K562 (cell line): ENCODE results near the gene IL26. TPM values are rescaled to one million over a fixed set of nuclear protein-coding genes. Genes with fewer than 3 reads are reported as not detected.

Experiments used
- ATAC-seq: fragments of 200-7000 bp; cut with Tn5 transposase; 3 replicates; pipeline ENCODE4 v1.9.1; 2020; ENCODE audit warnings: moderate library complexity
- BruUV-seq: library from RNA; stranded (reverse); fragments of 400-500 nt; replicated peaks from 2 replicates; lab custom pipeline; 2021; lab: Mats Ljungman, UMichigan
- CTCF ChIA-PET: fragments of 300-600 bp; formaldehyde crosslinking; extraction: SDS; loops from one replicate; lab custom pipeline; 2021; ENCODE audit warnings: low intra/inter-chr PET ratio; lab: Yijun Ruan, JAX
- POLR2A ChIA-PET: fragments of 300-600, 350-650 bp; sonication (Branson Sonifier 250); formaldehyde crosslinking; extraction: SDS; loops from one replicate; lab custom pipeline; 2021; ENCODE audit warnings: antibody characterized with exemption, inconsistent platforms; lab: Yijun Ruan, JAX
- DNase-seq, 4 experiments: peaks; one replicate each; pipeline versions ENCODE4 v3.0.0 to v3.0.0-alpha.2; 2011 to 2018; ENCODE audit warnings: low spot score in 3 of 4, mixed read lengths in 3 of 4; ENCODE audit errors: extremely low read depth in 1 of 4
- FAIRE-seq: peaks from 2 replicates; lab custom pipeline; 2011; peaks lifted over from hg19 to GRCh38; lab: Jason Lieb, UNC
- H2AFZ ChIP-seq: 2 replicates; pipeline ENCODE4 v1.6.0; 2011; ENCODE audit warnings: low read depth, low read length, control low read depth, inconsistent platforms
- H3K27ac ChIP-seq: fragments of 200-600 bp; 3 replicates; pipeline ENCODE4 v1.8.0; 2011; ENCODE audit warnings: low read depth, mild to moderate bottlenecking, control low read depth, inconsistent platforms, low read length, moderate library complexity, mixed read lengths; ENCODE audit errors: extremely low read depth
- H3K27me3 ChIP-seq, 2 experiments: fragments of 300-600 bp in 1 of 2; 2 replicates in 1 of 2; 3 replicates in 1 of 2; pipeline versions ENCODE4 v1.6.0 to v1.8.0; 2011; ENCODE audit warnings: inconsistent platforms in 2 of 2, low read length in 2 of 2, mild to moderate bottlenecking in 1 of 2, mixed read lengths in 1 of 2, moderate library complexity in 1 of 2; ENCODE audit not compliant: control insufficient read depth in 2 of 2, insufficient read depth in 2 of 2
- H3K36me3 ChIP-seq: fragments of 300-600 bp; 3 replicates; pipeline ENCODE4 v1.8.0; 2011; ENCODE audit warnings: mild to moderate bottlenecking, low read length, inconsistent platforms; ENCODE audit not compliant: control insufficient read depth, insufficient read depth
- H3K4me1 ChIP-seq, 2 experiments: fragments of 200-600 bp in 1 of 2; replicated peaks in 1 of 2; 2 replicates in 1 of 2; 3 replicates in 1 of 2; pipeline versions ENCODE4 v1.5.1 to v1.8.0; 2011; ENCODE audit warnings: inconsistent platforms in 2 of 2, low read length in 2 of 2, mild to moderate bottlenecking in 1 of 2, mixed read lengths in 1 of 2, moderate library complexity in 1 of 2; ENCODE audit not compliant: control insufficient read depth in 2 of 2, insufficient read depth in 2 of 2
- H3K4me2 ChIP-seq: 2 replicates; pipeline ENCODE4 v1.6.1; 2011; ENCODE audit warnings: low read length, control low read depth, inconsistent platforms, mixed read lengths; ENCODE audit not compliant: insufficient read depth
- H3K4me3 ChIP-seq: fragments of 200-600 bp; sonication (generic), shearing (Covaris generic); 2 replicates; pipeline ENCODE4 v1.5.1; 2016; ENCODE audit warnings: control low read depth, inconsistent platforms
- H3K79me2 ChIP-seq: fragments of 200-600 bp; 3 replicates; pipeline ENCODE4 v1.8.0; 2011; ENCODE audit warnings: low read length, inconsistent platforms; ENCODE audit not compliant: control insufficient read depth, insufficient read depth
- H3K9ac ChIP-seq, 2 experiments: 2 replicates each; pipeline versions ENCODE4 v1.6.0 to v1.6.1; 2011; ENCODE audit warnings: low read depth in 2 of 2, low read length in 2 of 2, control low read depth in 1 of 2, inconsistent platforms in 1 of 2, mild to moderate bottlenecking in 1 of 2, mixed read lengths in 1 of 2; ENCODE audit not compliant: insufficient read depth in 1 of 2
- H3K9me1 ChIP-seq: one replicate; pipeline ENCODE4 v1.6.0; 2011; ENCODE audit warnings: inconsistent platforms, mild to moderate bottlenecking, low read length, moderate library complexity; ENCODE audit not compliant: control insufficient read depth, insufficient read depth
- H3K9me3 ChIP-seq: replicated peaks from 2 replicates; pipeline ENCODE4 v1.5.1; 2011; ENCODE audit warnings: low read depth, low read length, inconsistent platforms; ENCODE audit not compliant: control insufficient read depth, insufficient read depth
- H4K20me1 ChIP-seq: replicated peaks from 2 replicates; pipeline ENCODE4 v1.6.1; 2011; ENCODE audit warnings: low read length, inconsistent platforms, mixed read lengths; ENCODE audit not compliant: control insufficient read depth, insufficient read depth
- DPF2 ChIP-seq: fragments of 450-650 bp; IDR thresholded peaks from 2 replicates; pipeline ENCODE4 v1.6.1; 2016
- MCM3 ChIP-seq: fragments of 450-650 bp; IDR thresholded peaks from 2 replicates; pipeline ENCODE4 v1.6.1; 2016
- RBM17 ChIP-seq: fragments of 200-400 bp; formaldehyde crosslinking; IDR thresholded peaks from 2 replicates; pipeline ENCODE4 v1.6.1; 2017; ENCODE audit warnings: low read depth, mild to moderate bottlenecking, low read length, borderline replicate concordance
- SMAD3 ChIP-seq: fragments of 450-650 bp; formaldehyde crosslinking; conservative IDR thresholded peaks from 2 replicates; pipeline ENCODE4 v1.4.0; 2020; ENCODE audit warnings: mild to moderate bottlenecking
- SOX6 ChIP-seq: fragments of 450-650 bp; IDR thresholded peaks from 2 replicates; pipeline ENCODE4 v1.6.1; 2014; ENCODE audit warnings: mild to moderate bottlenecking
- ZC3H11A ChIP-seq: IDR thresholded peaks from 2 replicates; pipeline ENCODE4 v1.6.1; 2012; ENCODE audit warnings: low read depth, low read length, improper control_type of control experiment
- ZNF589 ChIP-seq: fragments of 200-800 bp; sonication (Bioruptor generic); IDR thresholded peaks from 2 replicates; pipeline ENCODE4 v1.6.1; 2016; ENCODE audit warnings: low read depth, missing genetic modification characterization, missing compliant biosample characterization
- ZNF668 ChIP-seq: fragments of 250-450 bp; sonication (Bioruptor Pico); IDR thresholded peaks from 2 replicates; pipeline ENCODE4 v1.8.0; 2022; ENCODE audit warnings: mild to moderate bottlenecking, inconsistent platforms
- WGBS: fragments of 100-300 bp; shearing (Covaris generic); methylation state at CpG from one replicate; pipeline ENCODE4 v1.1.6; 2016; ENCODE audit warnings: low coverage, mixed read lengths; ENCODE audit not compliant: insufficient coverage; ENCODE audit errors: missing lambda C conversion rate; 5-methylcytosine and 5-hydroxymethylcytosine counted together
- in situ Hi-C: fragments of 300-500 bp; cut with MboI; formaldehyde crosslinking; loops from 4 replicates; pipeline ENCODE4 v1.15.0; 2018; ENCODE audit warnings: inconsistent platforms, mixed read lengths
- intact Hi-C: fragments of 100-400 bp; cut with micrococcal nuclease; formaldehyde crosslinking; loops from 2 replicates; pipeline ENCODE4 v1.14.2; 2022
- polyA plus RNA-seq, 8 experiments: library from polyadenylated mRNA; depleted of rRNA in 4 of 8; stranded (reverse) in 5 of 8; unstranded in 3 of 8; fragments of >200 nt; fragmentation: Nextera tagmentation in 2 of 8; fragmentation: Illumina TruSeq in 1 of 8; extraction: Ambion mirVana in 2 of 8; extraction: Trizol in 1 of 8; gene quantifications; 2 replicates each; pipeline versions ENCODE4 v1.2.1 to v1.2.3, GENCODE V29; 2011 to 2014; ENCODE audit warnings: inconsistent platforms in 1 of 8, missing spikeins in 1 of 8
- total RNA-seq, 7 experiments: library from RNA; depleted of rRNA in 6 of 7; stranded (reverse); fragments of >200 nt in 6 of 7; fragmentation: Illumina TruSeq in 2 of 7; extraction: Trizol in 2 of 7; gene quantifications; 2 replicates each; pipeline versions ENCODE4 v1.2.1 to v1.2.3, GENCODE V29; 2011 to 2021; ENCODE audit warnings: low replicate concordance in 1 of 7
- TF ChIP-seq, protein P1 (sequence below): fragments of 450-650 bp; IDR thresholded peaks from 2 replicates; pipeline ENCODE4 v1.6.1; 2018; ENCODE audit warnings: mild to moderate bottlenecking, low read depth; ENCODE audit not compliant: partially characterized antibody
- TF ChIP-seq, protein P2 (sequence below): fragments of 450-650 bp; IDR thresholded peaks from 2 replicates; pipeline ENCODE4 v1.7.0; 2016; ENCODE audit warnings: borderline replicate concordance
- TF ChIP-seq, protein P3 (sequence below): fragments of 250-450 bp; sonication (Bioruptor Pico); IDR thresholded peaks from 2 replicates; pipeline ENCODE4 v1.8.0; 2022; ENCODE audit warnings: moderate library complexity, mild to moderate bottlenecking, inconsistent platforms

The IL26 gene
- total and polyA plus RNA-seq, 9 of the 15 experiments (the other 6 are each of a cell fraction or from before 2014, with no cell fraction given), result not detected

GRCh38 chr12:68239309-68239982 lies 13.8 kb upstream of the IL26 start:
- POLR2A ChIA-PET, result interaction anchor here (0.6 to 1.3 kb wide), 2 partner anchors 9 to 69 kb away, joined by 3 to 6 read pairs; no protein-coding TSS in a partner anchor
- no peaks in the 10 kb centered on the region for H3K36me3 ChIP-seq
- BruUV-seq, result no TSS peak
- CTCF ChIA-PET, result no interaction called here
- DNase-seq, result no peak
- H3K4me3 ChIP-seq, result no peak overlapping the region
- no peaks in the 10 kb centered on the region for H3K9me3 ChIP-seq
- H3K27ac ChIP-seq, result no peak overlapping the region
- no peaks in the 10 kb centered on the region for H3K79me2 ChIP-seq
- no peak for TF ChIP-seq SOX6
- TF ChIP-seq ZNF668 (CRISPR knock-in tag), result no peak
- TF ChIP-seq, protein P1, sequence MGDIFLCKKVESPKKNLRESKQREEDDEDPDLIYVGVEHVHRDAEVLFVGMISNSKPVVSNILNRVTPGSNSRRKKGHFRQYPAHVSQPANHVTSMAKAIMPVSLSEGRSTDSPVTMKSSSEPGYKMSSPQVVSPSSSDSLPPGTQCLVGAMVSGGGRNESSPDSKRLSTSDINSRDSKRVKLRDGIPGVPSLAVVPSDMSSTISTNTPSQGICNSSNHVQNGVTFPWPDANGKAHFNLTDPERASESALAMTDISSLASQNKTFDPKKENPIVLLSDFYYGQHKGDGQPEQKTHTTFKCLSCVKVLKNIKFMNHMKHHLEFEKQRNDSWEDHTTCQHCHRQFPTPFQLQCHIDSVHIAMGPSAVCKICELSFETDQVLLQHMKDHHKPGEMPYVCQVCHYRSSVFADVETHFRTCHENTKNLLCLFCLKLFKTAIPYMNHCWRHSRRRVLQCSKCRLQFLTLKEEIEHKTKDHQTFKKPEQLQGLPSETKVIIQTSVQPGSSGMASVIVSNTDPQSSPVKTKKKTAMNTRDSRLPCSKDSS, result no peak
- no peak for TF ChIP-seq RBM17
- no peak for TF ChIP-seq MCM3
- TF ChIP-seq, protein P2, sequence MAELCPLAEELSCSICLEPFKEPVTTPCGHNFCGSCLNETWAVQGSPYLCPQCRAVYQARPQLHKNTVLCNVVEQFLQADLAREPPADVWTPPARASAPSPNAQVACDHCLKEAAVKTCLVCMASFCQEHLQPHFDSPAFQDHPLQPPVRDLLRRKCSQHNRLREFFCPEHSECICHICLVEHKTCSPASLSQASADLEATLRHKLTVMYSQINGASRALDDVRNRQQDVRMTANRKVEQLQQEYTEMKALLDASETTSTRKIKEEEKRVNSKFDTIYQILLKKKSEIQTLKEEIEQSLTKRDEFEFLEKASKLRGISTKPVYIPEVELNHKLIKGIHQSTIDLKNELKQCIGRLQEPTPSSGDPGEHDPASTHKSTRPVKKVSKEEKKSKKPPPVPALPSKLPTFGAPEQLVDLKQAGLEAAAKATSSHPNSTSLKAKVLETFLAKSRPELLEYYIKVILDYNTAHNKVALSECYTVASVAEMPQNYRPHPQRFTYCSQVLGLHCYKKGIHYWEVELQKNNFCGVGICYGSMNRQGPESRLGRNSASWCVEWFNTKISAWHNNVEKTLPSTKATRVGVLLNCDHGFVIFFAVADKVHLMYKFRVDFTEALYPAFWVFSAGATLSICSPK, result no peak
- no peak for TF ChIP-seq ZNF589 (CRISPR knock-in tag)
- no peak for TF ChIP-seq ZC3H11A
- no peak for TF ChIP-seq DPF2
- TF ChIP-seq SMAD3 (CRISPR knock-in tag), result no peak
- TF ChIP-seq, protein P3, sequence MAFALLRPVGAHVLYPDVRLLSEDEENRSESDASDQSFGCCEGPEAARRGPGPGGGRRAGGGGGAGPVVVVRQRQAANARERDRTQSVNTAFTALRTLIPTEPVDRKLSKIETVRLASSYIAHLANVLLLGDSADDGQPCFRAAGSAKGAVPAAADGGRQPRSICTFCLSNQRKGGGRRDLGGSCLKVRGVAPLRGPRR (CRISPR knock-in tag), result no peak
- TF ChIP-seq, all 486 proteins: peak for 0
- in situ Hi-C loops, result no loop called here
- intact Hi-C loops, result loop anchor here (5.0 kb wide), 1 partner anchor 78 kb away; no protein-coding TSS in a partner anchor
- H2AFZ ChIP-seq, result no peak overlapping the region
- H4K20me1 ChIP-seq, result no peaks in the 10 kb centered on the region
- 13% methylated on average over 6 of the region's 6 CpGs for WGBS
- ATAC-seq (no peak), FAIRE-seq (no peak)
- H3K4me1 ChIP-seq, result peaks cover 0 to 8% of the 10 kb centered on the region in 2 experiments; a peak in 3 of 5 replicates
- H3K27me3 ChIP-seq, result no peaks in the 10 kb centered on the region
- H3K4me2 ChIP-seq, result no peak overlapping the region
- no peaks in the 10 kb centered on the region for H3K9me1 ChIP-seq
- no peak overlapping the region for H3K9ac ChIP-seq
